GM23338 (cell line): ENCODE data around the gene MEAK7. TPM values are rescaled to one million over a fixed set of nuclear protein-coding genes. Genes with fewer than 3 reads are reported as not detected.

Experiments used
- ATAC-seq: fragments of 200-7000 bp; cut with Tn5 transposase; 3 replicates; pipeline ENCODE4 v1.9.1; 2020
- DNase-seq: peaks from one replicate; pipeline ENCODE4 v3.0.0-alpha.2; 2015; ENCODE audit warnings: low spot score
- H2AFZ ChIP-seq: fragments of 200-600 bp; sonication (generic); 2 replicates; pipeline ENCODE4 v1.8.0; 2016; ENCODE audit warnings: antibody characterized with exemption, mild to moderate bottlenecking, moderate library complexity
- H3F3A ChIP-seq: fragments of 200-600 bp; sonication (generic); replicated peaks from 2 replicates; pipeline ENCODE4 v1.8.0; 2017; ENCODE audit warnings: antibody characterized with exemption, mixed run types, low read depth
- H3K27ac ChIP-seq: fragments of 200-600 bp; sonication (generic); 2 replicates; pipeline ENCODE4 v1.6.1; 2016; ENCODE audit warnings: low read depth
- H3K27me3 ChIP-seq: fragments of 200-600 bp; sonication (generic); 2 replicates; pipeline ENCODE4 v1.8.0; 2016; ENCODE audit warnings: mild to moderate bottlenecking, mixed run types, moderate library complexity; ENCODE audit not compliant: insufficient read depth
- H3K36me3 ChIP-seq: fragments of 200-600 bp; sonication (generic); 2 replicates; pipeline ENCODE4 v1.8.0; 2016; ENCODE audit warnings: mild to moderate bottlenecking; ENCODE audit not compliant: insufficient read depth
- H3K4me1 ChIP-seq: fragments of 200-600 bp; sonication (generic); 2 replicates; pipeline ENCODE4 v1.8.0; 2016; ENCODE audit warnings: mild to moderate bottlenecking, moderate library complexity; ENCODE audit not compliant: insufficient read depth
- H3K4me2 ChIP-seq: fragments of 200-600 bp; sonication (generic); 2 replicates; pipeline ENCODE4 v1.7.1; 2017; ENCODE audit warnings: mixed run types
- H3K4me3 ChIP-seq: fragments of 200-600 bp; sonication (generic); 2 replicates; pipeline ENCODE4 v1.6.1; 2016; ENCODE audit warnings: mixed run types
- H3K79me2 ChIP-seq: fragments of 200-600 bp; sonication (generic); replicated peaks from 2 replicates; pipeline ENCODE4 v1.8.0; 2017; ENCODE audit warnings: mild to moderate bottlenecking; ENCODE audit not compliant: insufficient read depth
- H3K9me2 ChIP-seq: fragments of 200-600 bp; sonication (generic); 2 replicates; pipeline ENCODE4 v1.8.0; 2017; ENCODE audit not compliant: insufficient read depth
- H4K20me1 ChIP-seq: fragments of 200-600 bp; sonication (generic); replicated peaks from 2 replicates; pipeline ENCODE4 v1.8.0; 2017; ENCODE audit warnings: mild to moderate bottlenecking; ENCODE audit not compliant: insufficient read depth
- H3K27ac Mint-ChIP-seq: 2 replicates; pipeline ENCODE4 v1.8.0; 2020; ENCODE audit warnings: inconsistent platforms, mild to moderate bottlenecking, moderate library complexity, mixed read lengths
- H3K27me3 Mint-ChIP-seq: 3 replicates; pipeline ENCODE4 v1.8.0; 2022; ENCODE audit warnings: low read depth, mild to moderate bottlenecking, moderate library complexity, mixed read lengths, inconsistent platforms; ENCODE audit not compliant: insufficient read depth, poor library complexity
- H3K36me3 Mint-ChIP-seq: 3 replicates; pipeline ENCODE4 v1.8.0; 2021; ENCODE audit warnings: low read depth, mild to moderate bottlenecking, inconsistent platforms, moderate library complexity, mixed read lengths
- H3K4me1 Mint-ChIP-seq: 3 replicates; pipeline ENCODE4 v1.8.0; 2020; ENCODE audit warnings: mild to moderate bottlenecking, inconsistent platforms, mixed read lengths
- H3K4me3 Mint-ChIP-seq: 3 replicates; pipeline ENCODE4 v1.8.0; 2021; ENCODE audit warnings: moderate library complexity, mild to moderate bottlenecking, inconsistent platforms, mixed read lengths
- H3K9me3 Mint-ChIP-seq: 3 replicates; pipeline ENCODE4 v1.8.0; 2020; ENCODE audit warnings: moderate library complexity, mild to moderate bottlenecking, inconsistent platforms, mixed read lengths
- EZH2 ChIP-seq: fragments of 200-600 bp; sonication (generic); IDR thresholded peaks from one replicate; pipeline ENCODE4 v1.8.0; 2017; ENCODE audit warnings: antibody characterized with exemption, mild to moderate bottlenecking, low read depth; ENCODE audit not compliant: unreplicated experiment
- EZH2phosphoT487 ChIP-seq: fragments of 200-600 bp; sonication (generic); IDR thresholded peaks from one replicate; pipeline ENCODE4 v1.8.1; 2018; ENCODE audit warnings: antibody characterized with exemption; ENCODE audit not compliant: unreplicated experiment
- JUNB ChIP-seq: IDR thresholded peaks from one replicate; pipeline ENCODE4 v1.6.1; 2016; ENCODE audit warnings: antibody characterized with exemption; ENCODE audit not compliant: unreplicated experiment
- POLR2AphosphoS5 ChIP-seq: IDR thresholded peaks from 2 replicates; pipeline ENCODE4 v1.6.1; 2016; ENCODE audit warnings: antibody characterized with exemption, low read depth
- STAT1 ChIP-seq: IDR thresholded peaks from one replicate; pipeline ENCODE4 v1.6.1; 2016; ENCODE audit warnings: antibody characterized with exemption; ENCODE audit not compliant: unreplicated experiment
- ZNF114 ChIP-seq: fragments of 250-450 bp; sonication (Bioruptor Pico); IDR thresholded peaks from 2 replicates; pipeline ENCODE4 v1.5.0; 2020; ENCODE audit warnings: mild to moderate bottlenecking, moderate library complexity
- ZNF331 ChIP-seq: fragments of 250-450 bp; sonication (Bioruptor Pico); IDR thresholded peaks from 2 replicates; pipeline ENCODE4 v1.5.0; 2020; ENCODE audit warnings: low read depth, mild to moderate bottlenecking, moderate library complexity
- polyA plus RNA-seq: library from polyadenylated mRNA; unstranded; fragments of >200 nt; fragmentation: Nextera tagmentation; extraction: Ambion mirVana; gene quantifications from 2 replicates; pipeline ENCODE4 v1.2.1, GENCODE V29; 2016
- total RNA-seq: library from RNA; depleted of rRNA; stranded (reverse); fragments of >200 nt; shearing (Covaris generic); gene quantifications from 2 replicates; pipeline ENCODE4 v1.2.3, GENCODE V29; 2014
- TF ChIP-seq, protein P1 (sequence below), 2 experiments: fragments of 200-600 bp in 1 of 2; sonication (generic) in 1 of 2; conservative IDR thresholded peaks; 2 replicates each; pipeline versions ENCODE4 v1.5.1 to v1.6.1; 2016 to 2017; ENCODE audit warnings: antibody characterized with exemption in 2 of 2, low read depth in 2 of 2, mild to moderate bottlenecking in 2 of 2, moderate library complexity in 1 of 2
- TF ChIP-seq, protein P2 (sequence below): IDR thresholded peaks from 2 replicates; pipeline ENCODE4 v1.6.1; 2016; ENCODE audit warnings: antibody characterized with exemption
- TF ChIP-seq, protein P3 (sequence below): fragments of 250-450 bp; sonication (Bioruptor Pico); IDR thresholded peaks from 2 replicates; pipeline ENCODE4 v1.5.0; 2020; ENCODE audit warnings: mild to moderate bottlenecking, moderate library complexity

The MEAK7 gene
- total and polyA plus RNA-seq, 2 experiments from 2014 or later, result 7.5 to 17.2 TPM

DNA sequence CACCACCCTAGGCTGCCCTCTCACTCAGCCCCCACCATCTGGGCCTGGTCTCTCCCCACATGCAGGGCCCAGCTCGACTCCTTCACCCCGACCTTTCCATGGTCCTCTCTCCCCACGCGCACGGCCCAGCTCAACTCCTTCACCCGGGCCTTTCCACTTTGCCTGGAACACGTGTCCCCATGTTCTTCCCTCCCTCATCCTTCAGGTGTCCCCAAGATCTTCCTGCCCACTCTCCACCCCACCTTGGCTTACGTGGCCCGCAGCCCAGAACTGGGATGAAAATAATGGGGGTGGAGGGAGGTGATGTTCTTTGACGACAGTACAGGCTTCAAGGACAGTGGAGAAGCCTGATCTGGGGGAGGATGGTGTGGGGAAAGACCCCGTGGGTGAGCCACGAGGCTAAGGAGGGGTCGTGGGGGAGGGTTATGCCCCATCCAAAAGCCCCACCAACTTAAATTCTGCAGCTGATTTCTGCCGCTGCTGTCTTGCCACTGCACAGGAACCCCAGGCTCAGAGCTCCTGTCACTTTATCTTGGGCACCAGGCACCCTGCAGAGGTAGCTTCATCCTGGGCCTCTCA is 9.9 kb upstream of the MEAK7 start:
- Histone ChIP-seq H2AFZ (peak overlapping the region; percentile 94), H3K79me2 (no peaks in the 10 kb centered on the region), H3K4me2 (no peak overlapping the region), H3K27me3 (no peaks in the 10 kb centered on the region), H3K36me3 (no peaks in the 10 kb centered on the region), H3K4me3 (no peak overlapping the region), H3K4me1 (peaks cover 6% of the 10 kb centered on the region; the same call in 1 of the 2 replicates), H3K9me2 (no peaks in the 10 kb centered on the region), H3F3A (0 out of 2 replicates have a peak, but pooled peaks cover 3% of the 10 kb centered on the region), H3K27ac (no peak overlapping the region), H4K20me1 (no peaks in the 10 kb centered on the region)
- H3K27me3 Mint-ChIP-seq, result peaks cover 11% of the 10 kb centered on the region
- H3K4me1 Mint-ChIP-seq, result peaks cover 26% of the 10 kb centered on the region
- no peaks in the 10 kb centered on the region for H3K9me3 Mint-ChIP-seq
- DNase-seq, result no peak
- H3K36me3 Mint-ChIP-seq, result no peaks in the 10 kb centered on the region
- H3K4me3 Mint-ChIP-seq, result no peak overlapping the region
- no peak for TF ChIP-seq EZH2phosphoT487
- no peak for TF ChIP-seq STAT1
- no peak for TF ChIP-seq ZNF114
- peak overlapping the region; percentile 1; the same call in 1 of the 2 replicates for H3K27ac Mint-ChIP-seq
- no peak; the same call in 2 of the 3 replicates for ATAC-seq

DNA sequence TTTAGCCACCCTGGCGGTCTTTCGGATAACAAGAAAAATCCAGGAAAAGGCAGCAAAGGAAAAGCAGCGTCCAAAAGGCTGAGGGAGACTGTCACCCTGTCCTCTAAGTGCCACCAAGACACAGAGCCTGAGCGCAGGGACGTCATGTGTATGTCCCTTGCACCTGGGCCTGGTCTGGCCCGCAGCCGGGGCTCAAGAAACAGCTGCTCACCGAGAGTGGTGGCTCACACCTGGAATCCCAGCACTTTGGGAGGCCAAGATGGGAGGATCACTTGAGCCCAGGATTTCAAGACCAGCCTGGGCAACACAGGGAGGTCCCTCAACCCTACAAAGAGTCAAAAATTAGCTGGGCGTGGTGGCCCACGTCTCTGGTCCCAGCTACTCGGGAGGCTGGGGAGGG is 9.2 kb upstream of the MEAK7 start:
- TF ChIP-seq JUNB (no peak), EZH2 (no peak), POLR2AphosphoS5 (no peak), ZNF331 (CRISPR knock-in tag) (no peak)
- TF ChIP-seq, protein P1, sequence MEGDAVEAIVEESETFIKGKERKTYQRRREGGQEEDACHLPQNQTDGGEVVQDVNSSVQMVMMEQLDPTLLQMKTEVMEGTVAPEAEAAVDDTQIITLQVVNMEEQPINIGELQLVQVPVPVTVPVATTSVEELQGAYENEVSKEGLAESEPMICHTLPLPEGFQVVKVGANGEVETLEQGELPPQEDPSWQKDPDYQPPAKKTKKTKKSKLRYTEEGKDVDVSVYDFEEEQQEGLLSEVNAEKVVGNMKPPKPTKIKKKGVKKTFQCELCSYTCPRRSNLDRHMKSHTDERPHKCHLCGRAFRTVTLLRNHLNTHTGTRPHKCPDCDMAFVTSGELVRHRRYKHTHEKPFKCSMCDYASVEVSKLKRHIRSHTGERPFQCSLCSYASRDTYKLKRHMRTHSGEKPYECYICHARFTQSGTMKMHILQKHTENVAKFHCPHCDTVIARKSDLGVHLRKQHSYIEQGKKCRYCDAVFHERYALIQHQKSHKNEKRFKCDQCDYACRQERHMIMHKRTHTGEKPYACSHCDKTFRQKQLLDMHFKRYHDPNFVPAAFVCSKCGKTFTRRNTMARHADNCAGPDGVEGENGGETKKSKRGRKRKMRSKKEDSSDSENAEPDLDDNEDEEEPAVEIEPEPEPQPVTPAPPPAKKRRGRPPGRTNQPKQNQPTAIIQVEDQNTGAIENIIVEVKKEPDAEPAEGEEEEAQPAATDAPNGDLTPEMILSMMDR (conservative IDR thresholded peaks at IDR 0.05; ENCODE audit: low read depth in 2 of 2), result no peak
- TF ChIP-seq, protein P2, sequence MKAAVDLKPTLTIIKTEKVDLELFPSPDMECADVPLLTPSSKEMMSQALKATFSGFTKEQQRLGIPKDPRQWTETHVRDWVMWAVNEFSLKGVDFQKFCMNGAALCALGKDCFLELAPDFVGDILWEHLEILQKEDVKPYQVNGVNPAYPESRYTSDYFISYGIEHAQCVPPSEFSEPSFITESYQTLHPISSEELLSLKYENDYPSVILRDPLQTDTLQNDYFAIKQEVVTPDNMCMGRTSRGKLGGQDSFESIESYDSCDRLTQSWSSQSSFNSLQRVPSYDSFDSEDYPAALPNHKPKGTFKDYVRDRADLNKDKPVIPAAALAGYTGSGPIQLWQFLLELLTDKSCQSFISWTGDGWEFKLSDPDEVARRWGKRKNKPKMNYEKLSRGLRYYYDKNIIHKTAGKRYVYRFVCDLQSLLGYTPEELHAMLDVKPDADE, result no peak
- TF ChIP-seq, protein P3, sequence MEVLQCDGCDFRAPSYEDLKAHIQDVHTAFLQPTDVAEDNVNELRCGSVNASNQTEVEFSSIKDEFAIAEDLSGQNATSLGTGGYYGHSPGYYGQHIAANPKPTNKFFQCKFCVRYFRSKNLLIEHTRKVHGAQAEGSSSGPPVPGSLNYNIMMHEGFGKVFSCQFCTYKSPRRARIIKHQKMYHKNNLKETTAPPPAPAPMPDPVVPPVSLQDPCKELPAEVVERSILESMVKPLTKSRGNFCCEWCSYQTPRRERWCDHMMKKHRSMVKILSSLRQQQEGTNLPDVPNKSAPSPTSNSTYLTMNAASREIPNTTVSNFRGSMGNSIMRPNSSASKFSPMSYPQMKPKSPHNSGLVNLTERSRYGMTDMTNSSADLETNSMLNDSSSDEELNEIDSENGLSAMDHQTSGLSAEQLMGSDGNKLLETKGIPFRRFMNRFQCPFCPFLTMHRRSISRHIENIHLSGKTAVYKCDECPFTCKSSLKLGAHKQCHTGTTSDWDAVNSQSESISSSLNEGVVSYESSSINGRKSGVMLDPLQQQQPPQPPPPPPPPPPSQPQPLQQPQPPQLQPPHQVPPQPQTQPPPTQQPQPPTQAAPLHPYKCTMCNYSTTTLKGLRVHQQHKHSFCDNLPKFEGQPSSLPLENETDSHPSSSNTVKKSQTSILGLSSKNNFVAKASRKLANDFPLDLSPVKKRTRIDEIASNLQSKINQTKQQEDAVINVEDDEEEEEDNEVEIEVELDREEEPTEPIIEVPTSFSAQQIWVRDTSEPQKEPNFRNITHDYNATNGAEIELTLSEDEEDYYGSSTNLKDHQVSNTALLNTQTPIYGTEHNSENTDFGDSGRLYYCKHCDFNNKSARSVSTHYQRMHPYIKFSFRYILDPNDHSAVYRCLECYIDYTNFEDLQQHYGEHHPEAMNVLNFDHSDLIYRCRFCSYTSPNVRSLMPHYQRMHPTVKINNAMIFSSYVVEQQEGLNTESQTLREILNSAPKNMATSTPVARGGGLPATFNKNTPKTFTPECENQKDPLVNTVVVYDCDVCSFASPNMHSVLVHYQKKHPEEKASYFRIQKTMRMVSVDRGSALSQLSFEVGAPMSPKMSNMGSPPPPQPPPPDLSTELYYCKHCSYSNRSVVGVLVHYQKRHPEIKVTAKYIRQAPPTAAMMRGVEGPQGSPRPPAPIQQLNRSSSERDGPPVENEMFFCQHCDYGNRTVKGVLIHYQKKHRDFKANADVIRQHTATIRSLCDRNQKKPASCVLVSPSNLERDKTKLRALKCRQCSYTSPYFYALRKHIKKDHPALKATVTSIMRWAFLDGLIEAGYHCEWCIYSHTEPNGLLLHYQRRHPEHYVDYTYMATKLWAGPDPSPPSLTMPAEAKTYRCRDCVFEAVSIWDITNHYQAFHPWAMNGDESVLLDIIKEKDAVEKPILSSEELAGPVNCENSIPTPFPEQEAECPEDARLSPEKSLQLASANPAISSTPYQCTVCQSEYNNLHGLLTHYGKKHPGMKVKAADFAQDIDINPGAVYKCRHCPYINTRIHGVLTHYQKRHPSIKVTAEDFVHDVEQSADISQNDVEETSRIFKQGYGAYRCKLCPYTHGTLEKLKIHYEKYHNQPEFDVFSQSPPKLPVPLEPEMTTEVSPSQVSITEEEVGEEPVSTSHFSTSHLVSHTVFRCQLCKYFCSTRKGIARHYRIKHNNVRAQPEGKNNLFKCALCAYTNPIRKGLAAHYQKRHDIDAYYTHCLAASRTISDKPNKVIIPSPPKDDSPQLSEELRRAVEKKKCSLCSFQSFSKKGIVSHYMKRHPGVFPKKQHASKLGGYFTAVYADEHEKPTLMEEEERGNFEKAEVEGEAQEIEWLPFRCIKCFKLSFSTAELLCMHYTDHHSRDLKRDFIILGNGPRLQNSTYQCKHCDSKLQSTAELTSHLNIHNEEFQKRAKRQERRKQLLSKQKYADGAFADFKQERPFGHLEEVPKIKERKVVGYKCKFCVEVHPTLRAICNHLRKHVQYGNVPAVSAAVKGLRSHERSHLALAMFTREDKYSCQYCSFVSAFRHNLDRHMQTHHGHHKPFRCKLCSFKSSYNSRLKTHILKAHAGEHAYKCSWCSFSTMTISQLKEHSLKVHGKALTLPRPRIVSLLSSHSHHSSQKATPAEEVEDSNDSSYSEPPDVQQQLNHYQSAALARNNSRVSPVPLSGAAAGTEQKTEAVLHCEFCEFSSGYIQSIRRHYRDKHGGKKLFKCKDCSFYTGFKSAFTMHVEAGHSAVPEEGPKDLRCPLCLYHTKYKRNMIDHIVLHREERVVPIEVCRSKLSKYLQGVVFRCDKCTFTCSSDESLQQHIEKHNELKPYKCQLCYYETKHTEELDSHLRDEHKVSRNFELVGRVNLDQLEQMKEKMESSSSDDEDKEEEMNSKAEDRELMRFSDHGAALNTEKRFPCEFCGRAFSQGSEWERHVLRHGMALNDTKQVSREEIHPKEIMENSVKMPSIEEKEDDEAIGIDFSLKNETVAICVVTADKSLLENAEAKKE (CRISPR knock-in tag), result no peak
- Histone ChIP-seq H3K79me2 (no peaks in the 10 kb centered on the region), H2AFZ (no peak overlapping the region), H3K9me2 (no peaks in the 10 kb centered on the region), H3K4me3 (no peak overlapping the region), H3K27me3 (no peaks in the 10 kb centered on the region), H3K36me3 (no peaks in the 10 kb centered on the region), H3F3A (0 out of 2 replicates have a peak, but pooled peaks cover 3% of the 10 kb centered on the region), H3K4me2 (no peak overlapping the region), H3K27ac (no peak overlapping the region), H3K4me1 (peaks cover 6% of the 10 kb centered on the region; the same call in 1 of the 2 replicates), H4K20me1 (no peaks in the 10 kb centered on the region)
- H3K27ac Mint-ChIP-seq, result no peak overlapping the region
- ATAC-seq, result no peak
- H3K4me1 Mint-ChIP-seq, result peaks cover 30% of the 10 kb centered on the region
- H3K36me3 Mint-ChIP-seq, result no peaks in the 10 kb centered on the region
- no peak overlapping the region for H3K4me3 Mint-ChIP-seq
- no peak for DNase-seq
- no peaks in the 10 kb centered on the region for H3K9me3 Mint-ChIP-seq
- H3K27me3 Mint-ChIP-seq, result peaks cover 11% of the 10 kb centered on the region
